GM13977 (cell line): Measurements from ENCODE around the gene ARHGAP22.
A peak's percentile ranks its signal among the peaks of the same experiment; 100 is the strongest.

Experiments used
- DNase-seq: peaks from one replicate; pipeline ENCODE4 v3.0.0; 2012; ENCODE audit warnings: low spot score
- in situ Hi-C: fragments of 300-500 bp; cut with MboI; formaldehyde crosslinking; loops from one replicate; pipeline ENCODE4 v1.12.0; 2022; ENCODE audit warnings: low sequenced_read_pairs, low pct_unique_long_range_greater_than_20kb, mixed read lengths, inconsistent platforms; ENCODE audit not compliant: unreplicated experiment
- TF ChIP-seq, protein P1 (sequence below): IDR thresholded peaks from 2 replicates; pipeline ENCODE4 v1.5.1; 2012; ENCODE audit warnings: mild to moderate bottlenecking, control low read depth; ENCODE audit not compliant: insufficient read depth; ENCODE audit errors: extremely low read depth, missing control alignments

The ARHGAP22 gene

DNA sequence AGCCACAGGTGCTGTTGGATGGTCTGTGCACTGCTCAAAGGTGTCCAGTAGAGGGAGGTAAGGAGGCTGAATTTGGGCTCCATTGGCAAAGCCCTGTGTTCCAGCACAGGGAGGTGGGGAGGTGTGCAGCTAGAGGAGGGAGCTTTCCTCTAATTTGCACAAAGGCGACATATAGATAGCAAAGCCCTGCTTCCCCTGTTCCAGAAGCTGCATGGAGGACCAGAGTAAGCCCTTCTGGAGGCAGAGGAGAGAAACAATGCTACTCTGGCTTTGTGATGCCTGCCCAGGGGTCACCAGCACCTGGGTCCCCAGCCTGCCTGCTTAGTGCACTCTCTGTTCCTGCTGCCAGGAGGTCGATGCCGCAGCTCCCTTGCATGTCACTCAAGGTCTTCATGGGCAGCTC is 3.4 kb upstream of the ARHGAP22 start:
- in situ Hi-C loops, result no loop called here
- peak; percentile 84 for DNase-seq
- TF ChIP-seq, protein P1, sequence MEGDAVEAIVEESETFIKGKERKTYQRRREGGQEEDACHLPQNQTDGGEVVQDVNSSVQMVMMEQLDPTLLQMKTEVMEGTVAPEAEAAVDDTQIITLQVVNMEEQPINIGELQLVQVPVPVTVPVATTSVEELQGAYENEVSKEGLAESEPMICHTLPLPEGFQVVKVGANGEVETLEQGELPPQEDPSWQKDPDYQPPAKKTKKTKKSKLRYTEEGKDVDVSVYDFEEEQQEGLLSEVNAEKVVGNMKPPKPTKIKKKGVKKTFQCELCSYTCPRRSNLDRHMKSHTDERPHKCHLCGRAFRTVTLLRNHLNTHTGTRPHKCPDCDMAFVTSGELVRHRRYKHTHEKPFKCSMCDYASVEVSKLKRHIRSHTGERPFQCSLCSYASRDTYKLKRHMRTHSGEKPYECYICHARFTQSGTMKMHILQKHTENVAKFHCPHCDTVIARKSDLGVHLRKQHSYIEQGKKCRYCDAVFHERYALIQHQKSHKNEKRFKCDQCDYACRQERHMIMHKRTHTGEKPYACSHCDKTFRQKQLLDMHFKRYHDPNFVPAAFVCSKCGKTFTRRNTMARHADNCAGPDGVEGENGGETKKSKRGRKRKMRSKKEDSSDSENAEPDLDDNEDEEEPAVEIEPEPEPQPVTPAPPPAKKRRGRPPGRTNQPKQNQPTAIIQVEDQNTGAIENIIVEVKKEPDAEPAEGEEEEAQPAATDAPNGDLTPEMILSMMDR, result peak; percentile 83

DNA sequence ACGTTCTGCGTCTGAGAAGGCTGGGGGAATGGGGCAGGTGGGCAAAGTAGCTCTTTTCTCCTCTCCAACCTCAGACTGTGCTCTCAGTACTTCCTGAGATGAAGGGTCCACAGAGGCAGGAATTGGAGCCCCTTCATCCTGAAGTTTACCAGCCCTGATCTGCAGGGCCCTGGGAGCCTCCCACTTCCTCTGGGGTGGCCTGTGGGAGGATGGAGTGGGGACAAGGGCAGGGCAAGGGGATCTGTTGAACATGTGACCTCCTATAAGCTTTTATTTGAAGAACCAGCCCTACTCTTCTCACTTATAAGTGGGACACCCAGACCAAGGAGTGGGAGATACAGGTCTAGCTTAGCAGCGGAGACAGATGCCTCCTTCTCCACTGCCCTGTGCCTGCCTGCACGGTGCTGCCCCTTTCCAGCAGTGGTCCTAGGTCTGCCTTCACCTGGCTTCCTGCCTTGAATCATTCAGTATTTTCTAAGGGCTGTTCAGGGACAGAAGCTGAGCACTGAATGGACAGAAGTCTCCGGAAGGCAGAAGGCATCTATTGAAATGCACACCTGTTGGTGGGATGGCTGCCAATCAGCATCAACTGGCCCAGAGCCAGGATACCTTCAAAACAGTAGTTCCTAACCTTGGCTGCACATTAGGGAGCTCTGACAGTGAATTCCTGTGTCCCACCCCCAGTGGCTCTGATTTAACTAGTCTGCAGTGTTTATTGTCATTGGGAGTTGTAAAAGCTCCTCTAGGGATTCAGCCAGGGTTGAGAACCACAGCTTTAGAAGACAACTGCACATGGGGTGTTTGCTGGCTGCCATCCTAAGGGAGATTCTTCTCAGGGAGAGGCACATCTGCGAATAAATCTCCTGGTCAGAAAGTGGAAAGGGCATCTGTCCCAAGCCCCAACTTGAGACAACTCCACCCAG is 2.7 kb upstream of the ARHGAP22 start:
- in situ Hi-C loops, result no loop called here
- TF ChIP-seq, protein P1, result no peak
- no peak for DNase-seq

DNA sequence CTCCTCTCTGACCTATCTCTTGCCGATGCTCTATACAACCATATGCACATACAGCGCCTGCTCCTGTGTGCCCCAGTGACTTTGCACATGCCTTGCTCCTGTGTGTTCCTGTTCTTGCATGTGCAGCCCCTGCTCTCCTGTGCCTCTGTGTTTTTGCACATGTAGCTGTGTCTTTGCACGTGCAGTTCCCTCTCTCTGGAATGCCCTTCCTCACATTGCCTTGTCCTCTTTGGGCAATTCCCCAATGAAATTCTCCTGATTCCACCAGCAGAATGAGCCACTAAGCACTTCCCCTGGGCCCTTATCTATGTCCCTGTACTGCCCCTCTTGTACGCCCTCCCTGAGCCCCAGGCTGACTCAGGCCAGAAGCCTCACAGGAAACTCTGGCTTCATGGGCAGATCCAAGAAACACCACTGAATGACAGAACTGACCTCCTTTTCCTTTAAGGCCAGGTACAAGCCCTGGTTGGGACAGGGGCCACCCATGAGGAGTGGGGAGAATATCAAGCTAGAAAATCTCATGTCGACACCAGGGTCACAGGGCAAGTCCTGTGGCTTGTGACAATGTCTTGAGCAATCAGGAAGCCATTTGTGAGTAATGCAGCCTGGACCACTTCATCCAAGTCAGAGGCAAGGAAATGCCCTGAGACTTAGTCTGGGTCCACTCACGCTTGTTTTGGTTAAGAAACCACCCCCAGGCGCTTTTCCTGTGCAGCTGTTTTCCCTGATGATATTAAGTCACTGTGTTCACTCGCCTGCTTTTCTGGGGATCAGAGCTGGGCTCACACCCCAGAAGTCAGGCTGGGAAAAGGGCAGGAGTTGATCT is 1.9 kb upstream of the ARHGAP22 start:
- in situ Hi-C loops, result no loop called here
- DNase-seq, result no peak
- TF ChIP-seq, protein P1, result no peak

DNA sequence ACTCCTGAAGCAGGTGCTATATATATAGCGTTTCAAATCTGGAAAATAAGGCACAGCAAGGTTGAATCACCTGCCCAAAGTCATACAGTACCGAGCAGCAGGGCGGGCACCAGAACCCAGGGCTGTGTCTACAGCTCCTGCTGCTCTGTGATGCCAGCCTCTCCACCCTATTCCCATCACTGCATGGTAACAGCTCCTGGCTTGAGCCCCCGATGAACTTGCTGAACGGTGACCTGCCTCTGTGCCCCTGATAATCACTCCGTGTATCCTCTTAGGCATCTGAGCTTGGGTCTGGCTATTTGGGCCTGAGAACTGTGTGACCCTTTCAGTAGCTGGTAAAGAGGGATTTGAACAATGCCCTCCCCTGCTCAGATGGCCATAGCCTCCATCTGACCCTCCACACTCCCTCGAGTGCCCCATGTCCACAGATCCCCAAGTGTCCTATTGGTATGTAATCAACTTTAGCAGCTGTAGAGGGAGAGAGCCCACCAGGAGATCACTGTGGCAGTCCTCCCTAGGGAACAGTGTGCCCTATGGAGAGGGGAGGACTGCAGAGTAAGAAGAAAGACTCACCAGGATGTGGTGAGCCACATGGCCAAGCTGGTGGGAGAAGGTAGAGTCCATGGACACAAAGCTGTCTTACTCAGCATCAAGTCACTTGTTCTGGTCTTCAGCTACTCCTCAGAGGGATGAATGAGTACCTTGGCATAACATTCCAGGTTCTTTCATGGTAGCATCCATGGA is 1.1 kb upstream of the ARHGAP22 start:
- TF ChIP-seq, protein P1, result no peak
- in situ Hi-C loops, result no loop called here
- DNase-seq, result no peak

DNA sequence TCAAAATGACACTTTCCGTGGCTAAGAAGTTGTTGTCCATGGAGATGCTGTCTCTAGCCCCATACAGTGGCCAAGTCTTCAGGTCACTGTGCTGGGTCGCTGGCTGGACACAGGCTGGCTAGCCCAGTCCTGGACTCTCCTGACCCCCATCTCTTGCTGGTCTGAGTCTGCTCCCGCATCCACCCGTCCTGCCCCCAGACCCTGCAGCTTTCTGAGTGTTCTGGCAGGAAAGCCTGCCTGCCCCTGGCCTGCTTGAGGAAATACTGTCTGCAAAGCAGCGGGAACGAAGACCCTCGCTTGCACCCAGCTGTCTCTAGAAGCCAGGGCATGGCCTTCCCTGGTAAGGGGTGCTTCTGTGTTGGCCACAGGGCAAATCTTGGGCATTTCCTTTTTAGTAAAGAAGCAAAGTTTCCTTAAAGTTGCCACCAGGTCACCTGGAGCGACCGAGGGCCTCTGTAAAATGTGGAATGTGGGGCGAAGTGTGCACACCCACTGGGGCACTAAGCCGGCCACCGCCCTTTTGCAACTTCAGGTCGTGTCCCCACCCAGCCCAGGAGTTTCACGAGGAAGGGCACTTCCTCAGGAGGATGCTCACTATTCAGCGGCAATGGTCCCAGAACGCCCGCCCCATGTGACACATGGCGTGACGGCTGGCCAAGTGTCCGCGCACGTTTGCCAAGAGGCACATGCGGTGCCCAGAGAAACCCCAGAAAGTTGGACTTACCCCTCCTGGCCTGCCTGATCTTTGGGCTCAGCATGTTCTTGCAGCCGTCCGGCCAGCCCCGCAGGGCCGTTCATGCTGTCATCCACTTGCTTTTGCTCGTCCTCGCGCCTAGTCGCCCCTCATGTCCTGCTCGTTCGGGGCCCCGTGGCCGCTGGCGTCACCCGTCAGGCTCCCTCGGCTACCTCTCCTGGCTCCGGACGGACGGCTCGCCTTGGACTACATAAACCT is 558 bp downstream of the ARHGAP22 start:
- no peak for DNase-seq
- TF ChIP-seq, protein P1, result no peak
- in situ Hi-C loops, result no loop called here
